Gastrocnemius medialis (tissue), 4 donors: ENCODE results near the gene ATP9A. TPM values are rescaled to one million over a fixed set of nuclear protein-coding genes. Genes with fewer than 3 reads are reported as not detected.
"Not testable (repeated sequence)": the region's sequence is repeated elsewhere in the genome, so short reads cannot be mapped to it uniquely, and the experiment has no call there.

Experiments used
- ATAC-seq, 2 donors: fragments of 150-250 bp; one replicate each; pipeline ENCODE4 v1.9.1; 2016
- DNase-seq, 2 donors: peaks; one replicate each; pipeline ENCODE4 v3.0.0-alpha.2; 2019
- H3K27ac ChIP-seq, 4 donors: fragments of 200-600 bp; sonication (generic); 1 replicate in 1 of 4; 2 replicates in 3 of 4; pipeline ENCODE4 v1.5.1; 2016 to 2018; ENCODE audit warnings: mild to moderate bottlenecking in 2 of 4, moderate library complexity in 1 of 4
- H3K27me3 ChIP-seq, 3 donors: fragments of 200-600 bp; sonication (generic) in 2 of 3; 1 replicate in 1 of 3; 2 replicates in 2 of 3; pipeline versions ENCODE4 v1.5.1 to v1.6.0; 2016 to 2019; ENCODE audit warnings: mild to moderate bottlenecking in 1 of 3, moderate library complexity in 1 of 3
- H3K36me3 ChIP-seq, 2 donors: fragments of 200-600 bp; sonication (generic) in 1 of 2; one replicate each; pipeline ENCODE4 v1.5.1; 2017 to 2018
- H3K4me1 ChIP-seq, 2 donors: fragments of 200-600 bp; sonication (generic) in 1 of 2; one replicate each; pipeline ENCODE4 v1.5.1; 2016 to 2017; ENCODE audit warnings: mild to moderate bottlenecking in 2 of 2
- H3K4me3 ChIP-seq, 4 donors: fragments of 200-600 bp; sonication (generic) in 3 of 4; 1 replicate in 1 of 4; 2 replicates in 3 of 4; pipeline ENCODE4 v1.5.1; 2016 to 2019; ENCODE audit warnings: mild to moderate bottlenecking in 2 of 4
- H3K9me3 ChIP-seq, 3 donors: fragments of 200-600 bp; sonication (generic) in 2 of 3; 1 replicate in 1 of 3; 2 replicates in 2 of 3; pipeline ENCODE4 v1.5.1; 2016 to 2019
- POLR2A ChIP-seq, 2 donors: fragments of 450-650 bp; IDR thresholded peaks; one replicate each; pipeline ENCODE4 v1.6.1; 2017; ENCODE audit warnings: antibody characterized with exemption in 2 of 2, mild to moderate bottlenecking in 2 of 2, moderate library complexity in 2 of 2
- in situ Hi-C, 4 donors: fragments of 200-750 bp; cut with MboI; loops; one replicate each; pipeline versions ENCODE4 v1.15.0 to v1.8.0; 2017; ENCODE audit warnings: low sequenced_read_pairs in 4 of 4
- intact Hi-C: fragments of 100-400 bp; cut with DNase I; formaldehyde crosslinking; loops from one replicate; pipeline ENCODE4 v1.15.1; 2023; ENCODE audit warnings: low total_unique reads
- total RNA-seq, 4 donors: library from RNA; depleted of rRNA; stranded (reverse); fragments of >200 nt; gene quantifications; one replicate each; pipeline versions ENCODE4 v1.1.0 to v1.2.3, GENCODE V29; 2016
- TF ChIP-seq, protein P1 (sequence below), 5 experiments: fragments of 450-650 bp in 3 of 5; fragments of 200-600 bp in 2 of 5; sonication (generic) in 2 of 5; IDR thresholded peaks in 4 of 5; conservative IDR thresholded peaks in 1 of 5; 1 replicate in 4 of 5; 2 replicates in 1 of 5; pipeline ENCODE4 v1.5.1; 2016 to 2019; ENCODE audit warnings: antibody characterized with exemption in 5 of 5, mild to moderate bottlenecking in 3 of 5, moderate library complexity in 3 of 5

ATP9A gene
- total RNA-seq, 4 donors from 2014 or later, result 11.8 to 34.8 (median 20.8) TPM

- TF ChIP-seq POLR2A (IDR thresholded peaks at IDR 0.05), result no peak
- TF ChIP-seq, protein P1, sequence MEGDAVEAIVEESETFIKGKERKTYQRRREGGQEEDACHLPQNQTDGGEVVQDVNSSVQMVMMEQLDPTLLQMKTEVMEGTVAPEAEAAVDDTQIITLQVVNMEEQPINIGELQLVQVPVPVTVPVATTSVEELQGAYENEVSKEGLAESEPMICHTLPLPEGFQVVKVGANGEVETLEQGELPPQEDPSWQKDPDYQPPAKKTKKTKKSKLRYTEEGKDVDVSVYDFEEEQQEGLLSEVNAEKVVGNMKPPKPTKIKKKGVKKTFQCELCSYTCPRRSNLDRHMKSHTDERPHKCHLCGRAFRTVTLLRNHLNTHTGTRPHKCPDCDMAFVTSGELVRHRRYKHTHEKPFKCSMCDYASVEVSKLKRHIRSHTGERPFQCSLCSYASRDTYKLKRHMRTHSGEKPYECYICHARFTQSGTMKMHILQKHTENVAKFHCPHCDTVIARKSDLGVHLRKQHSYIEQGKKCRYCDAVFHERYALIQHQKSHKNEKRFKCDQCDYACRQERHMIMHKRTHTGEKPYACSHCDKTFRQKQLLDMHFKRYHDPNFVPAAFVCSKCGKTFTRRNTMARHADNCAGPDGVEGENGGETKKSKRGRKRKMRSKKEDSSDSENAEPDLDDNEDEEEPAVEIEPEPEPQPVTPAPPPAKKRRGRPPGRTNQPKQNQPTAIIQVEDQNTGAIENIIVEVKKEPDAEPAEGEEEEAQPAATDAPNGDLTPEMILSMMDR (IDR thresholded peaks at IDR 0.05 in 4 of 5, conservative IDR thresholded peaks at IDR 0.05 in 1 of 5), result no peak
- DNase-seq (no peak), ATAC-seq (no peak)
- intact Hi-C loops, result no loop called here
- no peak overlapping the region for H3K4me3 ChIP-seq
- in situ Hi-C loops, result no loop called here
- H3K36me3 ChIP-seq, result no peaks in the 10 kb centered on the region
- peaks cover 0 to 7% (median 0%) of the 10 kb centered on the region in 3 donors for H3K27me3 ChIP-seq
- no peak overlapping the region for H3K27ac ChIP-seq
- H3K4me1 ChIP-seq, result no peaks in the 10 kb centered on the region
- H3K9me3 ChIP-seq, result no peaks in the 10 kb centered on the region
Observed at GRCh38 chr20:51789434-51789833, 21.2 kb upstream of the ATP9A start.

DNA sequence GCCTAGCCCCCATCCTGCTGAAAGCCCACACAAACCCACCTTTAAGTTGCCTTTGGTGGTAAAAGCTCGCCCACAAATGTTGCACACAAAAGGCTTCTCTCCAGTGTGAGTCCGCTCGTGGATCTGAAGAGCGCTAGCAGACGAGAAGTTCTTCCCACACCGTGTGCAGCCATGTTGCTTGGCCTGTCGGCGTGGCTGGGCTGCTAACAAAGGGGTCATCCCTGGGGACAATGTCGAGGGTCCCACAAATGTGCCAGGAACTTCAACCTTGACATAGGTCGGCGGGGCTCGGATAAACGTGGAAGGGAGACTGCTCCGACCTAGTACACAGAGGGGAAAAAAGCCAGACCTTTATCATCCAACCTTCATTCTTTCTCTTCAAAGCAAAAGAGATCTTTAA is 20.6 kb upstream of the ATP9A start:
- ATAC-seq (no peak), DNase-seq (no peak)
- no peak overlapping the region for H3K27ac ChIP-seq
- no peaks in the 10 kb centered on the region for H3K9me3 ChIP-seq
- intact Hi-C loops (no loop called here), in situ Hi-C loops (no loop called here)
- TF ChIP-seq, protein P1 (IDR thresholded peaks at IDR 0.05 in 4 of 5, conservative IDR thresholded peaks at IDR 0.05 in 1 of 5), result no peak
- H3K4me1 ChIP-seq, result no peaks in the 10 kb centered on the region
- no peaks in the 10 kb centered on the region for H3K36me3 ChIP-seq
- peaks cover 0 to 5% (median 0%) of the 10 kb centered on the region in 3 donors for H3K27me3 ChIP-seq
- H3K4me3 ChIP-seq, result no peak overlapping the region

- ATAC-seq (no peak), DNase-seq (no peak)
- no peak for TF ChIP-seq POLR2A (IDR thresholded peaks at IDR 0.05)
- TF ChIP-seq, protein P1 (IDR thresholded peaks at IDR 0.05 in 4 of 5, conservative IDR thresholded peaks at IDR 0.05 in 1 of 5), result no peak
- intact Hi-C loops (no loop called here), in situ Hi-C loops (no loop called here)
- Histone ChIP-seq H3K4me1 (no peaks in the 10 kb centered on the region), H3K4me3 (no peak overlapping the region), H3K9me3 (no peaks in the 10 kb centered on the region), H3K27ac (no peak overlapping the region), H3K27me3 (no peaks in the 10 kb centered on the region), H3K36me3 (no peaks in the 10 kb centered on the region)
Observed at GRCh38 chr20:51784299-51784698, 16.1 kb upstream of the ATP9A start.

GRCh38 chr20:51778229-51778759 is 10.1 kb upstream of the ATP9A start:
- in situ Hi-C loops, ATAC-seq, H3K4me3 ChIP-seq, DNase-seq, H3K9me3 ChIP-seq, H3K36me3 ChIP-seq, intact Hi-C loops, H3K4me1 ChIP-seq, H3K27me3 ChIP-seq, H3K27ac ChIP-seq: not testable (repeated sequence)

DNA sequence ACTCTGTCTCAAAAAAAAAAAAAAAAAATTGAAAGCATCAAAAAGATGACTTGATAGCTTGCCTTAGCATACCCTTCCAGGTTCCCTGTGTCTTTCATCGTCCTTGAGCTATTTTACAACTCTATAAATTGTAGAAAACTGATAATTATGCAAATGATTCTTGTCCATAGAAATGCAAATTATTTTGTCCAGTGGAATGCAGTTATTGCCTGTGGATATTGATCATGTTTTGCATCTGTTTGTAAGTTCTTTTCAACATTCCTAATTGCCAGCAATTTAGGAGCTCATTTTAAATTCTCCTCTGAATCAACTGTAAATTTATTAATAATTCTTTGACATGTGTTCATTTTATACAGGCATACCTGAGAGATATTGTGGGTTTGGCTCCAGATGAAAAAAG is 7.1 kb upstream of the ATP9A start:
- in situ Hi-C loops, result no loop called here
- intact Hi-C loops, result no loop called here
- TF ChIP-seq, protein P1 (IDR thresholded peaks at IDR 0.05 in 4 of 5, conservative IDR thresholded peaks at IDR 0.05 in 1 of 5), result no peak
- no peak for TF ChIP-seq POLR2A (IDR thresholded peaks at IDR 0.05)
- DNase-seq (no peak), ATAC-seq (no peak)
- Histone ChIP-seq H3K27me3 (no peaks in the 10 kb centered on the region), H3K36me3 (no peaks in the 10 kb centered on the region), H3K9me3 (no peaks in the 10 kb centered on the region), H3K4me3 (no peak overlapping the region), H3K4me1 (no peaks in the 10 kb centered on the region), H3K27ac (no peak overlapping the region)
